GM12875 (cell line): ENCODE results near the gene SPATA7.

Experiments
- H3K4me3 ChIP-seq: one replicate; pipeline ENCODE4 v1.5.1; 2011; ENCODE audit warnings: low read depth, low read length, control low read depth
- CTCF ChIP-seq: IDR thresholded peaks from 2 replicates; pipeline ENCODE4 v1.5.1; 2011; ENCODE audit warnings: low read depth, mild to moderate bottlenecking, control low read depth, inconsistent platforms, low read length, moderate library complexity, borderline replicate concordance; ENCODE audit not compliant: insufficient read depth

SPATA7 gene

GRCh38 chr14:88439088-88439487 is 53.6 kb downstream of the SPATA7 start:
- no peak overlapping the region for H3K4me3 ChIP-seq
- TF ChIP-seq CTCF, result no peak

- H3K4me3 ChIP-seq, result no peak overlapping the region
- TF ChIP-seq CTCF, result no peak
These were observed 66.8 kb downstream of the SPATA7 start for GRCh38 chr14:88452231-88452630.

GRCh38 chr14:88454886-88455285 is 69.4 kb downstream of the SPATA7 start:
- no peak overlapping the region for H3K4me3 ChIP-seq

GRCh38 chr14:88463318-88463717 is 77.9 kb downstream of the SPATA7 start:
- TF ChIP-seq CTCF, result peak; percentile 52
- no peak overlapping the region for H3K4me3 ChIP-seq

More at GRCh38 chr14:88454886-88455285, 69.4 kb downstream of the SPATA7 start:
- TF ChIP-seq CTCF, result no peak

- no peak overlapping the region for H3K4me3 ChIP-seq
- no peak for TF ChIP-seq CTCF
These were observed 82.9 kb downstream of the SPATA7 start for GRCh38 chr14:88468406-88468805.

- TF ChIP-seq CTCF, result no peak
- no peak overlapping the region for H3K4me3 ChIP-seq
These were observed 85.3 kb downstream of the SPATA7 start for GRCh38 chr14:88470542-88471440.

- no peak overlapping the region for H3K4me3 ChIP-seq
- no peak for TF ChIP-seq CTCF
These were observed 88.3 kb downstream of the SPATA7 start for GRCh38 chr14:88473791-88474190.
